K562 (cell line): Measurements from ENCODE around the gene SH3BP5. TPM values are rescaled to one million over a fixed set of nuclear protein-coding genes. Genes with fewer than 3 reads are reported as not detected.

Experiments
- ATAC-seq: fragments of 200-7000 bp; cut with Tn5 transposase; 3 replicates; pipeline ENCODE4 v1.9.1; 2020; ENCODE audit warnings: moderate library complexity
- BruUV-seq: library from RNA; stranded (reverse); fragments of 400-500 nt; replicated peaks from 2 replicates; lab custom pipeline; 2021; lab: Mats Ljungman, UMichigan
- CTCF ChIA-PET: fragments of 300-600 bp; formaldehyde crosslinking; extraction: SDS; loops from one replicate; lab custom pipeline; 2021; ENCODE audit warnings: low intra/inter-chr PET ratio; lab: Yijun Ruan, JAX
- POLR2A ChIA-PET: fragments of 300-600, 350-650 bp; sonication (Branson Sonifier 250); formaldehyde crosslinking; extraction: SDS; loops from one replicate; lab custom pipeline; 2021; ENCODE audit warnings: antibody characterized with exemption, inconsistent platforms; lab: Yijun Ruan, JAX
- DNase-seq, 4 experiments: peaks; one replicate each; pipeline versions ENCODE4 v3.0.0 to v3.0.0-alpha.2; 2011 to 2018; ENCODE audit warnings: low spot score in 3 of 4, mixed read lengths in 3 of 4; ENCODE audit errors: extremely low read depth in 1 of 4
- FAIRE-seq: peaks from 2 replicates; lab custom pipeline; 2011; peaks lifted over from hg19 to GRCh38; lab: Jason Lieb, UNC
- H2AFZ ChIP-seq: 2 replicates; pipeline ENCODE4 v1.6.0; 2011; ENCODE audit warnings: low read depth, low read length, control low read depth, inconsistent platforms
- H3K27ac ChIP-seq: fragments of 200-600 bp; 3 replicates; pipeline ENCODE4 v1.8.0; 2011; ENCODE audit warnings: low read depth, mild to moderate bottlenecking, control low read depth, inconsistent platforms, low read length, moderate library complexity, mixed read lengths; ENCODE audit errors: extremely low read depth
- H3K27me3 ChIP-seq, 2 experiments: fragments of 300-600 bp in 1 of 2; 2 replicates in 1 of 2; 3 replicates in 1 of 2; pipeline versions ENCODE4 v1.6.0 to v1.8.0; 2011; ENCODE audit warnings: inconsistent platforms in 2 of 2, low read length in 2 of 2, mild to moderate bottlenecking in 1 of 2, mixed read lengths in 1 of 2, moderate library complexity in 1 of 2; ENCODE audit not compliant: control insufficient read depth in 2 of 2, insufficient read depth in 2 of 2
- H3K36me3 ChIP-seq: fragments of 300-600 bp; 3 replicates; pipeline ENCODE4 v1.8.0; 2011; ENCODE audit warnings: mild to moderate bottlenecking, low read length, inconsistent platforms; ENCODE audit not compliant: control insufficient read depth, insufficient read depth
- H3K4me1 ChIP-seq, 2 experiments: fragments of 200-600 bp in 1 of 2; replicated peaks in 1 of 2; 2 replicates in 1 of 2; 3 replicates in 1 of 2; pipeline versions ENCODE4 v1.5.1 to v1.8.0; 2011; ENCODE audit warnings: inconsistent platforms in 2 of 2, low read length in 2 of 2, mild to moderate bottlenecking in 1 of 2, mixed read lengths in 1 of 2, moderate library complexity in 1 of 2; ENCODE audit not compliant: control insufficient read depth in 2 of 2, insufficient read depth in 2 of 2
- H3K4me2 ChIP-seq: 2 replicates; pipeline ENCODE4 v1.6.1; 2011; ENCODE audit warnings: low read length, control low read depth, inconsistent platforms, mixed read lengths; ENCODE audit not compliant: insufficient read depth
- H3K4me3 ChIP-seq: fragments of 200-600 bp; sonication (generic), shearing (Covaris generic); 2 replicates; pipeline ENCODE4 v1.5.1; 2016; ENCODE audit warnings: control low read depth, inconsistent platforms
- H3K79me2 ChIP-seq: fragments of 200-600 bp; 3 replicates; pipeline ENCODE4 v1.8.0; 2011; ENCODE audit warnings: low read length, inconsistent platforms; ENCODE audit not compliant: control insufficient read depth, insufficient read depth
- H3K9ac ChIP-seq, 2 experiments: 2 replicates each; pipeline versions ENCODE4 v1.6.0 to v1.6.1; 2011; ENCODE audit warnings: low read depth in 2 of 2, low read length in 2 of 2, control low read depth in 1 of 2, inconsistent platforms in 1 of 2, mild to moderate bottlenecking in 1 of 2, mixed read lengths in 1 of 2; ENCODE audit not compliant: insufficient read depth in 1 of 2
- H3K9me1 ChIP-seq: one replicate; pipeline ENCODE4 v1.6.0; 2011; ENCODE audit warnings: inconsistent platforms, mild to moderate bottlenecking, low read length, moderate library complexity; ENCODE audit not compliant: control insufficient read depth, insufficient read depth
- H3K9me3 ChIP-seq: replicated peaks from 2 replicates; pipeline ENCODE4 v1.5.1; 2011; ENCODE audit warnings: low read depth, low read length, inconsistent platforms; ENCODE audit not compliant: control insufficient read depth, insufficient read depth
- H4K20me1 ChIP-seq: replicated peaks from 2 replicates; pipeline ENCODE4 v1.6.1; 2011; ENCODE audit warnings: low read length, inconsistent platforms, mixed read lengths; ENCODE audit not compliant: control insufficient read depth, insufficient read depth
- ESRRB ChIP-seq: fragments of 250-450 bp; sonication (Bioruptor Pico); IDR thresholded peaks from 2 replicates; pipeline ENCODE4 v1.5.0; 2020; ENCODE audit warnings: mild to moderate bottlenecking, moderate library complexity, borderline replicate concordance
- ETV6 ChIP-seq, 3 experiments: fragments of 150-350 bp in 1 of 3; sonication (generic) in 1 of 3; formaldehyde crosslinking in 1 of 3; IDR thresholded peaks; 2 replicates each; pipeline versions ENCODE4 v1.6.1 to v1.8.0; 2014 to 2022; ENCODE audit warnings: borderline replicate concordance in 2 of 3, low read depth in 2 of 3, antibody characterized with exemption in 1 of 3, low read length in 1 of 3, mild to moderate bottlenecking in 1 of 3, missing genetic modification reagents in 1 of 3
- NCOA2 ChIP-seq, 2 experiments: fragments of 450-650 bp; IDR thresholded peaks; 2 replicates each; pipeline ENCODE4 v1.6.1; 2018; ENCODE audit warnings: mild to moderate bottlenecking in 2 of 2, moderate library complexity in 1 of 2; ENCODE audit not compliant: partially characterized antibody in 2 of 2
- SOX6 ChIP-seq: fragments of 450-650 bp; IDR thresholded peaks from 2 replicates; pipeline ENCODE4 v1.6.1; 2014; ENCODE audit warnings: mild to moderate bottlenecking
- WGBS: fragments of 100-300 bp; shearing (Covaris generic); methylation state at CpG from one replicate; pipeline ENCODE4 v1.1.6; 2016; ENCODE audit warnings: low coverage, mixed read lengths; ENCODE audit not compliant: insufficient coverage; ENCODE audit errors: missing lambda C conversion rate; 5-methylcytosine and 5-hydroxymethylcytosine counted together
- in situ Hi-C: fragments of 300-500 bp; cut with MboI; formaldehyde crosslinking; loops from 4 replicates; pipeline ENCODE4 v1.15.0; 2018; ENCODE audit warnings: inconsistent platforms, mixed read lengths
- intact Hi-C: fragments of 100-400 bp; cut with micrococcal nuclease; formaldehyde crosslinking; loops from 2 replicates; pipeline ENCODE4 v1.14.2; 2022
- polyA plus RNA-seq, 8 experiments: library from polyadenylated mRNA; depleted of rRNA in 4 of 8; stranded (reverse) in 5 of 8; unstranded in 3 of 8; fragments of >200 nt; fragmentation: Nextera tagmentation in 2 of 8; fragmentation: Illumina TruSeq in 1 of 8; extraction: Ambion mirVana in 2 of 8; extraction: Trizol in 1 of 8; gene quantifications; 2 replicates each; pipeline versions ENCODE4 v1.2.1 to v1.2.3, GENCODE V29; 2011 to 2014; ENCODE audit warnings: inconsistent platforms in 1 of 8, missing spikeins in 1 of 8
- total RNA-seq, 7 experiments: library from RNA; depleted of rRNA in 6 of 7; stranded (reverse); fragments of >200 nt in 6 of 7; fragmentation: Illumina TruSeq in 2 of 7; extraction: Trizol in 2 of 7; gene quantifications; 2 replicates each; pipeline versions ENCODE4 v1.2.1 to v1.2.3, GENCODE V29; 2011 to 2021; ENCODE audit warnings: low replicate concordance in 1 of 7
- TF ChIP-seq, protein P1 (sequence below): fragments of 250-450 bp; sonication (Bioruptor Pico); IDR thresholded peaks from 2 replicates; pipeline ENCODE4 v1.4.0; 2020; ENCODE audit warnings: mild to moderate bottlenecking
- TF ChIP-seq, protein P2 (sequence below): IDR thresholded peaks from 2 replicates; pipeline ENCODE4 v1.6.1; 2011; ENCODE audit warnings: borderline replicate concordance, low read depth, mild to moderate bottlenecking, moderate library complexity, low read length; ENCODE audit not compliant: insufficient read depth, poor library complexity, severe bottlenecking

Gene SH3BP5
- total and polyA plus RNA-seq, 9 of the 15 experiments (the other 6 are each of a cell fraction or from before 2014, with no cell fraction given) = 2.9 to 29.0 (median 14.9) TPM

DNA sequence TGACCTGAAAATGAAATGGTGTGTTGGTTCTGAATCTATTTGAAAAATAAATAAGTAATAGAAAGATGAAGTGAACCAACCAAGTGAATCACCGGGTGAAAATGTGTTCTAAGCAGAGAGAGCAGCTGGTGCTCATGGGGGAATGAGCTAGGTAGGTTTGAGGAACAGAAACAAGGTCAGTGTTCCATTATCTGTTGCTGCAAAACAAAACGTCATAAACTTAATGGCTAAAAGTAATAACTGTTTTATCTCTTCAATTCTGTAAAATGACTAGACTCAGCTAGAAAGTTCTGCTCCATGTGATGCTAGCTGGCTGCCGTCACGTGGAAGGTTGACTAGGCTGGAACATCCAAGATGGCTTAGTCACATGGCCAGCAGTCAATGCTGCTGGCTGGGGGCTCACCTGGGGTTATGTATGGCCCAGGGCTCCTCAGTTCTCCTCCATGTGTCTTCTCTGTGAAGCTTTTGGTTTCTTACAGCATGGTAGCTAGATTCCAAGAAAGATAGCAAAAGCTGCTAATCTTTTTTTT lies 13.3 kb upstream of the SH3BP5 start (continued):
- TF ChIP-seq ETV6 (IDR thresholded peaks at IDR 0.05; ENCODE audit: borderline replicate concordance in 1 of 2, low read depth in 2 of 2, low read length in 1 of 2) (no peak), ETV6 (CRISPR knock-in tag; IDR thresholded peaks at IDR 0.05; ENCODE audit: borderline replicate concordance) (no peak)
- TF ChIP-seq, protein P1, sequence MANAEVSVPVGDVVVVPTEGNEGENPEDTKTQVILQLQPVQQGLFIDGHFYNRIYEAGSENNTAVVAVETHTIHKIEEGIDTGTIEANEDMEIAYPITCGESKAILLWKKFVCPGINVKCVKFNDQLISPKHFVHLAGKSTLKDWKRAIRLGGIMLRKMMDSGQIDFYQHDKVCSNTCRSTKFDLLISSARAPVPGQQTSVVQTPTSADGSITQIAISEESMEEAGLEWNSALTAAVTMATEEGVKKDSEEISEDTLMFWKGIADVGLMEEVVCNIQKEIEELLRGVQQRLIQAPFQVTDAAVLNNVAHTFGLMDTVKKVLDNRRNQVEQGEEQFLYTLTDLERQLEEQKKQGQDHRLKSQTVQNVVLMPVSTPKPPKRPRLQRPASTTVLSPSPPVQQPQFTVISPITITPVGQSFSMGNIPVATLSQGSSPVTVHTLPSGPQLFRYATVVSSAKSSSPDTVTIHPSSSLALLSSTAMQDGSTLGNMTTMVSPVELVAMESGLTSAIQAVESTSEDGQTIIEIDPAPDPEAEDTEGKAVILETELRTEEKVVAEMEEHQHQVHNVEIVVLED (CRISPR knock-in tag) = no peak
- TF ChIP-seq, protein P2, sequence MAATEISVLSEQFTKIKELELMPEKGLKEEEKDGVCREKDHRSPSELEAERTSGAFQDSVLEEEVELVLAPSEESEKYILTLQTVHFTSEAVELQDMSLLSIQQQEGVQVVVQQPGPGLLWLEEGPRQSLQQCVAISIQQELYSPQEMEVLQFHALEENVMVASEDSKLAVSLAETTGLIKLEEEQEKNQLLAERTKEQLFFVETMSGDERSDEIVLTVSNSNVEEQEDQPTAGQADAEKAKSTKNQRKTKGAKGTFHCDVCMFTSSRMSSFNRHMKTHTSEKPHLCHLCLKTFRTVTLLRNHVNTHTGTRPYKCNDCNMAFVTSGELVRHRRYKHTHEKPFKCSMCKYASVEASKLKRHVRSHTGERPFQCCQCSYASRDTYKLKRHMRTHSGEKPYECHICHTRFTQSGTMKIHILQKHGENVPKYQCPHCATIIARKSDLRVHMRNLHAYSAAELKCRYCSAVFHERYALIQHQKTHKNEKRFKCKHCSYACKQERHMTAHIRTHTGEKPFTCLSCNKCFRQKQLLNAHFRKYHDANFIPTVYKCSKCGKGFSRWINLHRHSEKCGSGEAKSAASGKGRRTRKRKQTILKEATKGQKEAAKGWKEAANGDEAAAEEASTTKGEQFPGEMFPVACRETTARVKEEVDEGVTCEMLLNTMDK = no peak

DNA sequence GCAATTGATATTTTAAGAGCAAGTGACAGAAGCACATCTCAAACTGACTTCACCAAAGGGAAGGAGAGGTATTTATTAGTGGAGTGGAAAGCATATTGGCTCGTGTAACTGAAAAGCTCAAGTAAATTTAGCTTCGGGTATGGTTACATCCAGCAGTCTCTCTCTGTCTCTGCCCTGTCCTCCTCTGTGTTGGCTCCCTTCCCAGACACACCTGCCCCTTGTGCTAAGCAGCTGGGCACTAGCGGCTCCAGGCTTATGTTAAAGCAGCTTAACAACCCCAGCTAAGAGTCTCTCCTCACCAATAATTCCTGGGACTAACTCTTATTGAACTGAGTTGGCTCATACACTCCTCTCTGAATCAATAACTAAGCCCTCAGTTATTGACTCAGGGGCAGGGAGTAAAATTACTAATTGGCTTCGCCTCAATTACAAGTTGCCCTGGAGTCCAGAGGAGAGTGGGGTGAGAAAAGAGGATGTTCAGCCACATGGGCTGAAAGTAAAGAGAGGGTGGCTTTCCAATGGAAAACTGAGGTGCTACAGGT lies 12.8 kb upstream of the SH3BP5 start:
- peaks cover 15 to 19% of the 10 kb centered on the region in 2 experiments for H3K4me1 ChIP-seq
- H3K9me3 ChIP-seq = 0 out of 2 replicates have a peak, but pooled peaks cover 2% of the 10 kb centered on the region
- WGBS = 70% methylated on average over 4 of the region's 4 CpGs
- no peak for DNase-seq
- H3K36me3 ChIP-seq = no peaks in the 10 kb centered on the region
- H3K9ac ChIP-seq = no peak overlapping the region
- no peaks in the 10 kb centered on the region for H3K79me2 ChIP-seq
- in situ Hi-C loops = no loop called here
- no peaks in the 10 kb centered on the region for H3K27me3 ChIP-seq
- CTCF ChIA-PET = no interaction called here
- no peak for ATAC-seq
- no peaks in the 10 kb centered on the region for H3K9me1 ChIP-seq
- FAIRE-seq = no peak
- H3K4me3 ChIP-seq = no peak overlapping the region
- no TSS peak for BruUV-seq
- intact Hi-C loops = no loop called here
- H4K20me1 ChIP-seq = no peaks in the 10 kb centered on the region
- peak overlapping the region; percentile 81 for H2AFZ ChIP-seq
- no peak overlapping the region for H3K4me2 ChIP-seq
- POLR2A ChIA-PET = interaction anchor here (1.2 to 1.4 kb wide), 4 partner anchors 9 to 13 kb away, joined by 4 to 5 read pairs (median 5); partner anchors contain the start of gene SH3BP5
- no peak overlapping the region for H3K27ac ChIP-seq
- TF ChIP-seq NCOA2 (IDR thresholded peaks at IDR 0.05; ENCODE audit: partially characterized antibody in 2 of 2) (no peak), ESRRB (CRISPR knock-in tag) (no peak), SOX6 (no peak)
